ENCODE measurements around the gene SCYGR7.

GRCh38 chr2:227720680-227721079 is 7.5 kb upstream of the SCYGR7 start:
- TF ChIP-seq ZBTB8A (CRISPR knock-in tag; IDR thresholded peaks at IDR 0.05; ENCODE audit: borderline replicate concordance, low read depth) (no peak), TCF12 (IDR thresholded peaks at IDR 0.05) (no peak), TCF12 (CRISPR knock-in tag; IDR thresholded peaks at IDR 0.05) (no peak), ZNF232 (CRISPR knock-in tag; IDR thresholded peaks at IDR 0.05; ENCODE audit: borderline replicate concordance) (no peak), POLR2A (IDR thresholded peaks at IDR 0.05; ENCODE audit: insufficient read depth in 1 of 2, low read depth in 2 of 2, low read length in 2 of 2) (no peak), E2F5 (CRISPR knock-in tag; conservative IDR thresholded peaks at IDR 0.05) (no peak), DNMT1 (CRISPR knock-in tag; IDR thresholded peaks at IDR 0.05) (no peak), MAFG (CRISPR knock-in tag; IDR thresholded peaks at IDR 0.05) (no peak), SKI (IDR thresholded peaks at IDR 0.05; ENCODE audit: partially characterized antibody) (no peak), ZZZ3 (CRISPR knock-in tag; IDR thresholded peaks at IDR 0.05; ENCODE audit: borderline replicate concordance) (no peak), MED13 (CRISPR knock-in tag; IDR thresholded peaks at IDR 0.05) (no peak), ZNF83 (CRISPR knock-in tag; IDR thresholded peaks at IDR 0.05; ENCODE audit: borderline replicate concordance) (no peak), EZH2 (conservative IDR thresholded peaks at IDR 0.05; ENCODE audit: low read depth, low read length) (no peak), ZBTB21 (CRISPR knock-in tag; IDR thresholded peaks at IDR 0.05) (no peak)
